NCI-H2227 (cell line): Measurements from ENCODE around the gene MAP2K5.
"Not testable (repeated sequence)": the region's sequence is repeated elsewhere in the genome, so short reads cannot be mapped to it uniquely, and the experiment has no call there.

ENCODE experiments used
- DNase-seq: peaks from one replicate; lab custom pipeline; 2025; ENCODE audit not compliant: unreplicated experiment; lab: John Stamatoyannopoulos, UW

Gene MAP2K5

DNA sequence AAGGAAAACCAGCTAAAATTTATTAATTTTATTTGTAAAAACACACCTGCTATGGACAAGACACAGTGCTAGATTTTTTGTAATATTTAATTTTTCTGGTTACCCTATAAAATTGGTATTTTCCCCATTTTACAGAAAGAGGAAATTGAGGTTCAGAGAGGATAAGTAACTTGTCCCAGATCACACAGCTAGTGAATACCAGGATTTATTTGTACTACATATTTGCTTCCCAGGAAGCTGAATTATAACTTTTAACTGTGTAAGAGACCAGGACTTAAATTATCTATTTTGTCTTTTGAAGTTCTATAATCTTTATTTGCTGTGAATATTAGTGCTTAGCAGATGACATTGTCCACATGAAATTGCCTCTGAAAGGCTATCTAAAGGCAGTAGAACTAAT lies 49.7 kb downstream of the MAP2K5 start:
- DNase-seq, result no peak

- peak; percentile 67 for DNase-seq
Measured at GRCh38 chr15:67593562-67593961, 51.1 kb downstream of the MAP2K5 start.

DNA sequence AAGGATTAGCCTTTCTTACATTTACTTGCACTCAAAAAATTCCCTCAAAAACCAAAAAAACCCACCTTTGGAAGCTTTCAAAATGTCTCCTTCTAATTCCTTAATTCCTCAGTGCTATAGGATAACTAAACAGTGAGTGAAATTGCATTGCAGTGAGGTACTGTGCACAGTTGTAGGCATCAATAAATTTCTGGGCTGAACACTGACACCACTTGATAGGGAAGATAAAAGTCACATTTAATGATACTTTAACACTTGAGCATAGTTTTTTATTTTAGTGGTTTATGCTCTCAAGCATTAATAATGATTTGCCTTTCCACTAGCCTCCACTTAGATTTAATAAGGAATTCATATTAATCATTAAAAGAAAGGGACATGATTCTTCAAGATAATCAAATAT lies 52.3 kb downstream of the MAP2K5 start:
- DNase-seq, result no peak

- DNase-seq, result no peak
Measured at GRCh38 chr15:67595572-67595971, 53.1 kb downstream of the MAP2K5 start.

DNA sequence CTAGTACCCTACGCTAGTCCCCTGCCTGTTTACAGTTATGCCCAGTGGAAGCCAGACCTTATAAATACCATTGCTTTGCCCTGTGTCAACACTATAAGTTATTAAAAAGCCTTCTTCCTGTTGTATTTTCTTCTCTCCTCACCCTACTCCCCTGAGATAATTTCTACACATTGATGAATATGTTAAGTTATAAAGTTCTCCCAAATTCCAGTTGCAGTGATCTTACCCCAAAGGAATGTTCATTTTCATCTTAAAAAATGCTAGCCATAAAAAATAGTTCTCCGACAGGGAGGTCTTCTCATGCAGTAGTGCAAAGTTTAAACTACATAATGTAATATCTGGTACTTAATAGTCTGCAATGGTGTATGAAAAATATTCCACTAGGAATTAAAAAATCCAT lies 58.6 kb downstream of the MAP2K5 start:
- DNase-seq, result no peak

DNA sequence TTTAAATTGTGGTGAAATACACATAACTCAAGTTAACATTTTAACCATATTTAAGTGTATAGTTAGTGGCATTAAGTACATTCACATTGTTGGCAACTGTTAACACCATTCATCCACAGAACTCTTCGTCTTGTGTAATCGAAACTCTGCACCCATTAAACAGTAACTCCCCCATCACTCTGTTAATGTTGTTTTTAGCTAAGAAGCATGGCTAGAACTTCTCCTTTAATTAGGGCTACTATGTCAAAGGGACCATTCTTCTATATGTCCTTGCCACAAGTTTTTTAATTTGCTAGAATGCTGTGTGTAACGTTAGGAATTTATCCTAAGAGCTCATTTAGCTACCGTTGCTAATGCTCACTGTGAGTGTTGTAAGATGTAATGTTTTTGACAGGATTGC lies 60.6 kb downstream of the MAP2K5 start:
- no peak for DNase-seq

GRCh38 chr15:67605871-67606270 lies 63.4 kb downstream of the MAP2K5 start:
- no peak for DNase-seq

DNA sequence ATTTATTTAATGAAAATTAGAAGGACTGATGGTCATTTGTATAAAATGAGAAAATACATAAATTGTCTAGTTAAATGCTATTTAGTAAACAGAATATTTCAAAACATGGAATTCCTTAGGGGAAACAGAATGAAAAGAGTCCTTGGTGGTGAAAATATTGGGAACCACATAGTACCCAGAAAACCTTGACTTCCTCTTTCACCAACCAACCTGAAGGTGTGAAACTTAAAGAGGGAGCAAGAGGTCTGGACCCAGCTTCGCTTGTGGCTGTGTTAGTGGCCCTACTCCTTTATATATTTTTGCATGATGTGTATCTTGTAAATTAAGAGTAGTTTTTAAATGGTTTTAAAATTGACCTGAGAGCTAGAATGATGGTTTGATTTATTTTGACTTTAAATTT lies 64.2 kb downstream of the MAP2K5 start:
- no peak for DNase-seq

- no peak for DNase-seq
Measured at GRCh38 chr15:67607329-67607728, 64.8 kb downstream of the MAP2K5 start.

- DNase-seq, result no peak
Measured at GRCh38 chr15:67607959-67608637, 65.6 kb downstream of the MAP2K5 start.

GRCh38 chr15:67608638-67608959 lies 66.1 kb downstream of the MAP2K5 start:
- DNase-seq, result no peak

DNA sequence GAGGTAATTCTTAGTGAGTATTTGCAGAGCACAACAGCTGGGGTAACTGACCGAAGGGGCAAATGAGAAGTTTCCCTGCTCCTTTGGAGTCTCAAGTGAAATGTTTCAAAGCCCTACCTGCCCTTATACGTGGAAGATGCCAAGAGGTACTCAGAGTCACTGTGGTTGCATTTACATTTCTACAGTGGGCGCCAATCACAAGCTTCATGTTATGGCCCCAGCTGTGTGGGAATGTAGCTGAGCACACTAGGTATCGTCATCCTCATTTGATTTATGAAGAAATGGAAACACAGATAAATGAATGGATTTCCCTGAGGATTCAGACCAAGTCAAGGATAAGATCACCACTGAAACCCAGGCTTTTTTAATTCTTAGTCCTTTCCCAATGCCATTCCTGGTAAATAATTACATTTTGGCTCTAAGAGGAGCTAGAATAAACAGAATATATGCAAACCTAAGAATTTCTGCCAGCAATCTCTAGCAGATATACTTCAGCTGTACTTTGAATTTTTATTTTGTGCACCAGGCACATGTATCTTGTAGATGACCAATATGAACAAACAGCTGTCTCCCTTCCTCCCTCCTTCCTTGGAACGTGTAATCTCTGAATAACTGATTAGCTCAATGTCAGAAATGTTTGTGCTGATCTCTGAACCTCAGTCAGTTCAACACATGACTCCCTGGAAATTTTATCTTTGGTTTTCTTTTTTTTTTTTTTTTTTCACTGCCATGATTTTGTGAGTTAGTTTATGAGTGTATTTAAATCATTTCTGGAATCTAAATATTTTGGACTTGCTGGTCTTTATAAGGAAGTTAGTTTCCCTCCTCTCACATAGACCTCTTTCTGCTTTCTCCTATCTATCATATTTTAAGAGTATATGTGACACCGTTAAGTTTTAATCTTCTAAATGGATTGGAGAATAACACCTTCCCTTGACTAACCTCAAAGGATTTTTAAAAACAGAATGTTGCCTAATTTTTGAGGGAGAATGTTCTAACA lies 69.2 kb downstream of the MAP2K5 start:
- DNase-seq, result no peak

DNA sequence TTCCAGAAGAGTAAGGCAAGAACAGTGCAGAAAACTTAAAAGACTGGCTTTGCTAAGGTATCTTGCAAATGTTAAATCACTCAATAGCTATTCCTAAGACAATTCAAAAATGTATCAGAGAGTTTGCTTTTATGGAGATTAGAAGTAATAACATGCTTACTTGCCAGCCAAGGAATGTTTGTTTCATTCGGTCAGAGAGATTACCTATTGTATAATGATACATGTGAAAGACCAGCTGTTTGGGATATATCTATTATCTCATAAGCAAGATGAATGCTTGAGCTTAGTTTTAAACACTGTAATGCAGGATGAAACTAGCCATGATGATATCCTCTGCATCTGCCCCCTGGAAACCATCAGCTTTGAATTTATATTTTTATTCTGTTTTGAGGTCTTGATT lies 70.7 kb downstream of the MAP2K5 start:
- no peak for DNase-seq

DNA sequence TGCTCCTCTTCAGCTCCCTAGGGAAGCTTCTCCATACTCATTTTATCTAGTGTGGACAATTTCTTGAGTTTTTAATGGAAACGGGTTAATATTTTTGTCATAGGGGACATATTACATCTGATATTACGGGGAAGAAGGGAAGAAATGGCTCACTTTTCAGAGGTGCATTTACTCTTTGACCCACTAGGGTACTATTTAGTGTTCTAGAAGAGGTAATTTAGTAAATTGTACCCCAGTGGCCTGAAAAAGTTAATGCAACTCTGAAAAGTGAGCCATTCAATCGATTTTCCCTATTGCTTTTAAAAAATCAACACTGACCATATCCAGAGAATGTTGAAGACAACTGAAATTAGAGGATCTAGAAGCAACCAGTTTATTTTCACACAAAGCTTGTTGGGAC lies 71.2 kb downstream of the MAP2K5 start:
- DNase-seq, result no peak

- DNase-seq, result not testable (repeated sequence)
Measured at GRCh38 chr15:67615131-67615534, 72.6 kb downstream of the MAP2K5 start.

GRCh38 chr15:67618297-67618696 lies 75.8 kb downstream of the MAP2K5 start:
- no peak for DNase-seq

DNA sequence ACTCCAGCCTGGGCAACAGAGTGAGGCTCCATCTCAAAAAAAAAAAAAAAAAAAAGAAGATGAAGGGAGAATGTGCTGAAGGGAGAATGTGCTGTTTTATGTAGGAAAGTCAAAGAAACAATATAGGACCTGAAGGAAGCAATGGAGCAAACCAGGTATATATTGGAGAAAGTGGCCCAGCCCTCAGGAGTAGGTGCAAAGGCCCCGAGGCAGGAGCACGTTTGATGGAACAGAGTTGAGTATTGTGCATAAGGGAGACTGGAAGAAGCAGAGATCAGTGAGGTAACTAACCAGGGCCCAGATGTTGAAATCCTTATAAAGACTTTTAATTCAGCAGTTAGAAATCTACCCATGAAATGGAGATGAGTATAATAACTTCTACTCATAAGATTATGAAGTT lies 79.6 kb downstream of the MAP2K5 start:
- no peak for DNase-seq

- no peak for DNase-seq
Measured at GRCh38 chr15:67632261-67632660, 89.8 kb downstream of the MAP2K5 start.

DNA sequence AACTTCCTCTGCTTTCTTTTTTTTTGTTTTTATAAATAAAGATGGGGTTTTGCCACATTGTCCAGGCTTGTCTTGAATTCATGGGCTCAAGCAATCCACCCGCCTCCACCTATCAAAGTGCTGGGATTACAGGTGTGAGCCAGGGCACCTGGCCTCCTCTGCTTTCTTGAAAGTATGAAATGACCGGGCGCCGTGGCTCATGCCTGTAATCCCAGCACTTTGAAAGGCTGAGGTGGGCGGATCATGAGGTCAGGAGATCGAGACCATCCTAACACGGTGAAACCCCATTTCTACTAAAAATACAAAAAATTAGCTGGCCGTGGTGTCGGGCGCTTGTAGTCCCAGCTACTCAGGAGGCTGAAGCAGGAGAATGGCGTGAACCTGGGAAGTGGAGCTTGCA lies 93.4 kb downstream of the MAP2K5 start:
- not testable (repeated sequence) for DNase-seq

DNA sequence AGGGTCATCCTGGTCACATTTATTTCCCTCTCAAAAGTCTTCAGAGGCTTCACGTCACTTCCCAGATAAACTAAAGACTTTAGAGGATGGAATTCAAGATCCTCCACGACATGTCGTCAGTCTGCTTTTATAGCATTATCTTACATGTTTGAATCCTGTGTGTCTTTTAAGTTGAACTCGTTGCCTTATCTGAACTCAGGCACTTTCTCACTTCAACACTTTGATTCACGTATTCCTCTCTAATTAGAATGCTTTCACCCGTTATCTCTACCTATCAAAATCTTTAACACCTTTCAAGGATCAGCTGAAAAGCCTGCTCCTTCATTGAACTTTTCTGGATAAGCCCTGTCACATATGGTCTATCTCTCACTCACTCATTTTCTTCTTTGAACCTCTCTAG lies 97.1 kb downstream of the MAP2K5 start:
- no peak for DNase-seq

- DNase-seq, result no peak
Measured at GRCh38 chr15:67641453-67641852, 99.0 kb downstream of the MAP2K5 start.

GRCh38 chr15:67646847-67647246 lies 104.3 kb downstream of the MAP2K5 start:
- DNase-seq, result no peak
